Measurements from ENCODE around the gene PRKCA. TPM values are rescaled to one million over a fixed set of nuclear protein-coding genes. Genes with fewer than 3 reads are reported as not detected.

Gene PRKCA
- total and polyA plus RNA-seq, 9 of the 15 experiments (the other 6 are each of a cell fraction or from before 2014, with no cell fraction given), result 3.2 to 33.0 (median 17.8) TPM

- no peak for TF ChIP-seq ZNF707 (CRISPR knock-in tag; conservative IDR thresholded peaks at IDR 0.05)
- TF ChIP-seq ZNF175 (CRISPR knock-in tag; IDR thresholded peaks at IDR 0.05; ENCODE audit: low read depth), result no peak
- TF ChIP-seq ZNF24 (IDR thresholded peaks at IDR 0.05), result no peak
- TF ChIP-seq POLR2A (conservative IDR thresholded peaks at IDR 0.05), result no peak
- no peak for TF ChIP-seq NCOR1 (IDR thresholded peaks at IDR 0.05)
- no peak for TF ChIP-seq SIX5 (IDR thresholded peaks at IDR 0.05; ENCODE audit: borderline replicate concordance in 1 of 2, insufficient read depth in 1 of 2, low read depth in 1 of 2, low read length in 2 of 2)
- no peak for TF ChIP-seq BRF1 (IDR thresholded peaks at IDR 0.05; ENCODE audit: borderline replicate concordance, extremely low read depth, insufficient read length)
- no peak for TF ChIP-seq BDP1 (IDR thresholded peaks at IDR 0.05; ENCODE audit: insufficient read depth, insufficient read length)
- no peak for TF ChIP-seq ARNT (IDR thresholded peaks at IDR 0.05)
- TF ChIP-seq PHTF2 (CRISPR knock-in tag; IDR thresholded peaks at IDR 0.05), result no peak
- no peak for TF ChIP-seq MECOM (CRISPR knock-in tag; IDR thresholded peaks at IDR 0.05)
- TF ChIP-seq NEUROD1 (IDR thresholded peaks at IDR 0.05; ENCODE audit: borderline replicate concordance, low read depth, low read length, partially characterized antibody), result no peak
- no peak for TF ChIP-seq MGA (IDR thresholded peaks at IDR 0.05)
- no peak for TF ChIP-seq CHCHD3 (CRISPR knock-in tag; IDR thresholded peaks at IDR 0.05)
- no peak for TF ChIP-seq PTRF (tag; IDR thresholded peaks at IDR 0.05)
- WGBS (ENCODE audit: insufficient coverage, low coverage, missing lambda C conversion rate), result 0% methylated on average over 4 of the region's 4 CpGs
- no TSS peak for BruUV-seq (replicated peaks)
Observed at GRCh38 chr17:66830451-66830850, 528.0 kb downstream of the PRKCA start.

More at GRCh38 chr17:66830451-66830850, 528.0 kb downstream of the PRKCA start:
- ChIA-PET CTCF (ENCODE audit: low intra/inter-chr PET ratio) (no interaction called here), POLR2A (no interaction called here)
- no peaks in the 10 kb centered on the region for H3K9me1 ChIP-seq (ENCODE audit: control insufficient read depth, insufficient read depth, low read length)
- H3K9me3 ChIP-seq (replicated peaks; ENCODE audit: control insufficient read depth, insufficient read depth, low read depth, low read length), result no peaks in the 10 kb centered on the region
- no peak for ATAC-seq
- DNase-seq (ENCODE audit: extremely low read depth in 1 of 4, low spot score in 3 of 4), result no peak
- no peaks in the 10 kb centered on the region for H3K79me2 ChIP-seq (ENCODE audit: control insufficient read depth, insufficient read depth, low read length)
- H4K20me1 ChIP-seq (replicated peaks; ENCODE audit: control insufficient read depth, insufficient read depth, low read length), result peaks cover 12% of the 10 kb centered on the region
- no peak overlapping the region for H3K27ac ChIP-seq (ENCODE audit: extremely low read depth, low read depth, low read length)
- no peak overlapping the region for H3K4me2 ChIP-seq (ENCODE audit: insufficient read depth, low read length)
- peaks cover 0 to 9% of the 10 kb centered on the region in 2 experiments; a peak in 2 of 5 replicates for H3K4me1 ChIP-seq (replicated peaks in 1 of 2; ENCODE audit: control insufficient read depth in 2 of 2, insufficient read depth in 2 of 2, low read length in 2 of 2)
- H3K27me3 ChIP-seq (ENCODE audit: control insufficient read depth in 2 of 2, insufficient read depth in 2 of 2, low read length in 2 of 2), result peaks cover 7 to 54% of the 10 kb centered on the region in 2 experiments
- in situ Hi-C loops (cut with MboI) (no loop called here), intact Hi-C loops (cut with micrococcal nuclease) (no loop called here)
- no peak overlapping the region for H2AFZ ChIP-seq (ENCODE audit: low read depth, low read length)
- no peaks in the 10 kb centered on the region for H3K36me3 ChIP-seq (ENCODE audit: control insufficient read depth, insufficient read depth, low read length)
- H3K9ac ChIP-seq (ENCODE audit: insufficient read depth in 1 of 2, low read depth in 2 of 2, low read length in 2 of 2), result no peak overlapping the region
- FAIRE-seq, result no peak
- no peak overlapping the region for H3K4me3 ChIP-seq

All from K562 (cell line).